Inflammatory macrophage treated with lipopolysaccharide for 4 hours (primary cell): ENCODE data around the gene UCP2.

Experiments used
- DNase-seq: peaks from one replicate; pipeline ENCODE4 v3.0.0-alpha.2; 2020

Gene UCP2

GRCh38 chr11:73969091-73969490 lies 13.6 kb downstream of the UCP2 start:
- DNase-seq, result no peak

- no peak for DNase-seq
Measured at GRCh38 chr11:73968356-73968966, 14.2 kb downstream of the UCP2 start.

- DNase-seq, result no peak
Measured at GRCh38 chr11:73965764-73966121, 16.9 kb downstream of the UCP2 start.

GRCh38 chr11:73965076-73965763 lies 17.4 kb downstream of the UCP2 start:
- no peak for DNase-seq

- no peak for DNase-seq
Measured at GRCh38 chr11:73963861-73964260, 18.8 kb downstream of the UCP2 start.

- no peak for DNase-seq
Measured at GRCh38 chr11:73962101-73962705, 20.4 kb downstream of the UCP2 start.

GRCh38 chr11:73961321-73961720 lies 21.3 kb downstream of the UCP2 start:
- DNase-seq, result no peak

GRCh38 chr11:73958521-73959141 lies 24.0 kb downstream of the UCP2 start:
- DNase-seq, result no peak

- DNase-seq, result no peak
Measured at GRCh38 chr11:73957654-73958361, 24.8 kb downstream of the UCP2 start.

- no peak for DNase-seq
Measured at GRCh38 chr11:73956876-73957653, 25.6 kb downstream of the UCP2 start.

GRCh38 chr11:73951797-73952196 lies 30.8 kb downstream of the UCP2 start:
- DNase-seq, result no peak

- DNase-seq, result peak; percentile 29
Measured at GRCh38 chr11:73950869-73951710, 31.6 kb downstream of the UCP2 start, which contains the start of gene DNAJB13. DNAJB13 (plus strand) TSS chr11:73951026; CDS start chr11:73951070, 44 bp downstream.

- no peak for DNase-seq
Measured at GRCh38 chr11:73949912-73950311, 32.7 kb downstream of the UCP2 start.

- DNase-seq, result no peak
Measured at GRCh38 chr11:73949246-73949645, 33.4 kb downstream of the UCP2 start.

- no peak for DNase-seq
Measured at GRCh38 chr11:73946798-73947458, 35.7 kb downstream of the UCP2 start.

- no peak for DNase-seq
Measured at GRCh38 chr11:73945396-73945795, 37.2 kb downstream of the UCP2 start.

GRCh38 chr11:73944901-73945300 lies 37.7 kb downstream of the UCP2 start:
- no peak for DNase-seq

- no peak for DNase-seq
Measured at GRCh38 chr11:73944085-73944484, 38.6 kb downstream of the UCP2 start.

- no peak for DNase-seq
Measured at GRCh38 chr11:73942010-73942409, 40.6 kb downstream of the UCP2 start.

GRCh38 chr11:73940801-73941570 lies 41.7 kb downstream of the UCP2 start:
- DNase-seq, result no peak
